IMR-90 (cell line): Measurements from ENCODE around the gene SLC6A20. TPM values are rescaled to one million over a fixed set of nuclear protein-coding genes. Genes with fewer than 3 reads are reported as not detected.

Experiments
- ATAC-seq: fragments of 200-7000 bp; cut with Tn5 transposase; 2 replicates; pipeline ENCODE4 v1.9.1; 2020; ENCODE audit warnings: low read depth, mild to moderate bottlenecking, moderate library complexity
- BruUV-seq: library from RNA; stranded (reverse); fragments of 400-500 nt; replicated peaks from 2 replicates; lab custom pipeline; 2021; lab: Mats Ljungman, UMichigan
- CTCF ChIA-PET: fragments of 300-600 bp; formaldehyde crosslinking; extraction: SDS; loops from one replicate; lab custom pipeline; 2021; ENCODE audit warnings: antibody characterized with exemption; lab: Yijun Ruan, JAX
- POLR2A ChIA-PET: fragments of 300-600 bp; sonication (Branson Sonifier 250); formaldehyde crosslinking; loops from one replicate; lab custom pipeline; 2022; ENCODE audit warnings: antibody characterized with exemption; ENCODE audit not compliant: unreplicated experiment; lab: Charles Lee
- DNase-seq: peaks from one replicate; pipeline ENCODE4 v3.0.0; 2013
- H2AFZ ChIP-seq: replicated peaks from 2 replicates; pipeline ENCODE3; 2013; ENCODE audit warnings: low read length, mild to moderate bottlenecking; ENCODE audit not compliant: poor library complexity
- H2AK5ac ChIP-seq: 2 replicates; pipeline ENCODE4 v1.6.1; 2013; ENCODE audit warnings: low read depth, low read length, inconsistent platforms
- H2AK9ac ChIP-seq: replicated peaks from 2 replicates; pipeline ENCODE3; 2013; ENCODE audit warnings: mild to moderate bottlenecking, low read depth, low read length, moderate library complexity; ENCODE audit not compliant: poor library complexity
- H2BK120ac ChIP-seq: 2 replicates; pipeline ENCODE4 v1.6.1; 2013; ENCODE audit warnings: low read depth, low read length, inconsistent platforms
- H2BK15ac ChIP-seq: 3 replicates; pipeline ENCODE4 v1.6.1; 2013; ENCODE audit warnings: low read depth, low read length, inconsistent platforms
- H2BK20ac ChIP-seq: 2 replicates; pipeline ENCODE4 v1.6.1; 2013; ENCODE audit warnings: low read depth, mild to moderate bottlenecking, inconsistent platforms, low read length, moderate library complexity
- H2BK5ac ChIP-seq: 2 replicates; pipeline ENCODE4 v1.6.1; 2013; ENCODE audit warnings: mild to moderate bottlenecking, low read depth, low read length, inconsistent platforms; ENCODE audit not compliant: poor library complexity, severe bottlenecking
- H3K14ac ChIP-seq: replicated peaks from 2 replicates; pipeline ENCODE4 v1.6.1; 2013; ENCODE audit warnings: low read depth, low read length, inconsistent platforms
- H3K18ac ChIP-seq: 2 replicates; pipeline ENCODE4 v1.6.1; 2013; ENCODE audit warnings: low read depth, low read length, control low read depth
- H3K23ac ChIP-seq: 2 replicates; pipeline ENCODE4 v1.6.1; 2013; ENCODE audit warnings: low read depth, low read length, inconsistent platforms
- H3K27ac ChIP-seq: 2 replicates; pipeline ENCODE4 v1.5.1; 2013; ENCODE audit warnings: mild to moderate bottlenecking, control low read depth, low read length; ENCODE audit not compliant: insufficient read depth
- H3K27me3 ChIP-seq: 2 replicates; pipeline ENCODE4 v1.6.1; 2013; ENCODE audit warnings: low read length; ENCODE audit not compliant: control insufficient read depth, insufficient read depth
- H3K36me3 ChIP-seq: 2 replicates; pipeline ENCODE4 v1.6.1; 2013; ENCODE audit warnings: low read length, mixed read lengths; ENCODE audit not compliant: control insufficient read depth, insufficient read depth
- H3K4ac ChIP-seq: 2 replicates; pipeline ENCODE4 v1.6.1; 2013; ENCODE audit warnings: low read depth, low read length, inconsistent platforms
- H3K4me1 ChIP-seq: 2 replicates; pipeline ENCODE4 v1.6.1; 2013; ENCODE audit warnings: low read length, mixed read lengths; ENCODE audit not compliant: control insufficient read depth, insufficient read depth
- H3K4me2 ChIP-seq: 2 replicates; pipeline ENCODE4 v1.6.1; 2013; ENCODE audit warnings: low read depth, mild to moderate bottlenecking, control low read depth, low read length, moderate library complexity
- H3K4me3 ChIP-seq: 2 replicates; pipeline ENCODE4 v1.5.1; 2013; ENCODE audit warnings: low read depth, mild to moderate bottlenecking, control low read depth, low read length, moderate library complexity; ENCODE audit not compliant: insufficient read depth
- H3K56ac ChIP-seq: 2 replicates; pipeline ENCODE4 v1.6.1; 2013; ENCODE audit warnings: low read length, inconsistent platforms; ENCODE audit not compliant: insufficient read depth; ENCODE audit errors: extremely low read depth
- H3K79me1 ChIP-seq, 2 experiments: 2 replicates each; pipeline ENCODE4 v1.6.1; 2013; ENCODE audit warnings: low read length in 2 of 2, inconsistent platforms in 1 of 2, low read depth in 1 of 2
- H3K9ac ChIP-seq: 2 replicates; pipeline ENCODE4 v1.6.1; 2013; ENCODE audit warnings: low read depth, low read length, control low read depth
- H3K9me1 ChIP-seq: 2 replicates; pipeline ENCODE4 v1.6.1; 2013; ENCODE audit warnings: low read length, inconsistent platforms; ENCODE audit not compliant: insufficient read depth
- H3K9me3 ChIP-seq: 2 replicates; pipeline ENCODE4 v1.6.1; 2013; ENCODE audit warnings: low read length; ENCODE audit not compliant: control insufficient read depth, insufficient read depth
- H4K20me1 ChIP-seq: 2 replicates; pipeline ENCODE4 v1.6.1; 2013; ENCODE audit warnings: low read length, inconsistent platforms; ENCODE audit not compliant: insufficient read depth
- H4K5ac ChIP-seq: 2 replicates; pipeline ENCODE4 v1.6.1; 2013; ENCODE audit warnings: mild to moderate bottlenecking, low read depth, low read length, control low read depth
- H4K8ac ChIP-seq, 2 experiments: 2 replicates each; pipeline ENCODE4 v1.6.1; 2013; ENCODE audit warnings: low read depth in 2 of 2, low read length in 2 of 2, control low read depth in 1 of 2, inconsistent platforms in 1 of 2
- H4K91ac ChIP-seq: 2 replicates; pipeline ENCODE4 v1.6.1; 2013; ENCODE audit warnings: low read depth, low read length, inconsistent platforms; ENCODE audit not compliant: insufficient read depth
- BHLHE40 ChIP-seq: fragments of 150-350 bp; IDR thresholded peaks from 2 replicates; pipeline ENCODE4 v1.6.1; 2016; ENCODE audit warnings: mild to moderate bottlenecking, low read depth, low read length
- CEBPB ChIP-seq: IDR thresholded peaks from 2 replicates; pipeline ENCODE4 v1.6.1; 2012; ENCODE audit warnings: low read depth, low read length, improper control_type of control experiment
- CHD1 ChIP-seq: IDR thresholded peaks from 2 replicates; pipeline ENCODE4 v1.6.1; 2012; ENCODE audit warnings: low read depth, low read length, improper control_type of control experiment
- ELK1 ChIP-seq: fragments of 150-350 bp; IDR thresholded peaks from 2 replicates; pipeline ENCODE4 v1.6.1; 2016; ENCODE audit warnings: low read depth, mild to moderate bottlenecking, low read length, moderate library complexity, borderline replicate concordance
- FOS ChIP-seq: fragments of 150-350 bp; IDR thresholded peaks from 2 replicates; pipeline ENCODE4 v1.6.1; 2016; ENCODE audit warnings: low read depth, low read length
- MAFK ChIP-seq: IDR thresholded peaks from 2 replicates; pipeline ENCODE4 v1.6.1; 2012; ENCODE audit warnings: low read depth, low read length, improper control_type of control experiment
- MAZ ChIP-seq: IDR thresholded peaks from 2 replicates; pipeline ENCODE4 v1.6.1; 2012; ENCODE audit warnings: low read depth, mild to moderate bottlenecking, low read length, improper control_type of control experiment, moderate library complexity, borderline replicate concordance
- MXI1 ChIP-seq: IDR thresholded peaks from 2 replicates; pipeline ENCODE4 v1.6.1; 2012; ENCODE audit warnings: low read depth, mild to moderate bottlenecking, low read length, moderate library complexity, borderline replicate concordance
- NFE2L2 ChIP-seq: fragments of 150-350 bp; IDR thresholded peaks from 2 replicates; pipeline ENCODE4 v1.6.1; 2016; ENCODE audit warnings: low read depth, mild to moderate bottlenecking, low read length
- POLR2A ChIP-seq: IDR thresholded peaks from 2 replicates; pipeline ENCODE4 v1.6.1; 2012; ENCODE audit warnings: mild to moderate bottlenecking, low read depth, low read length
- RAD21 ChIP-seq: IDR thresholded peaks from 2 replicates; pipeline ENCODE4 v1.6.1; 2012; ENCODE audit warnings: low read length, improper control_type of control experiment
- RCOR1 ChIP-seq: IDR thresholded peaks from 2 replicates; pipeline ENCODE4 v1.6.1; 2012; ENCODE audit warnings: mild to moderate bottlenecking, low read length, improper control_type of control experiment; ENCODE audit not compliant: insufficient replicate concordance
- RFX5 ChIP-seq: IDR thresholded peaks from 2 replicates; pipeline ENCODE4 v1.8.0; 2012; ENCODE audit warnings: low read depth, mild to moderate bottlenecking, low read length, moderate library complexity
- SMC3 ChIP-seq: fragments of 150-350 bp; IDR thresholded peaks from 2 replicates; pipeline ENCODE4 v1.6.1; 2016; ENCODE audit warnings: low read depth, mild to moderate bottlenecking, antibody characterized with exemption, low read length, moderate library complexity
- USF2 ChIP-seq: fragments of 150-350 bp; IDR thresholded peaks from 2 replicates; pipeline ENCODE4 v1.6.1; 2017; ENCODE audit warnings: mild to moderate bottlenecking, antibody characterized with exemption, low read length, low read depth
- WGBS, 2 experiments: methylation state at CpG; one replicate each; pipeline versions ENCODE4 v1.1.5 to v1.1.7; 2013; ENCODE audit warnings: missing lambda C conversion rate in 2 of 2; ENCODE audit not compliant: insufficient read length in 1 of 2; ENCODE audit errors: extremely low coverage in 2 of 2; 5-methylcytosine and 5-hydroxymethylcytosine counted together
- dilution Hi-C: fragments of 300-500 bp; cut with HindIII; formaldehyde crosslinking; loops from one replicate; pipeline ENCODE4 v1.14.3; 2018; ENCODE audit warnings: low sequenced_read_pairs; ENCODE audit not compliant: unreplicated experiment
- in situ Hi-C: fragments of 300-500 bp; cut with MboI; formaldehyde crosslinking; loops from 3 replicates; pipeline ENCODE4 v1.14.3; 2019; ENCODE audit warnings: low sequenced_read_pairs, inconsistent platforms, mixed read lengths
- intact Hi-C: fragments of 100-400 bp; cut with micrococcal nuclease; formaldehyde crosslinking; loops from 2 replicates; pipeline ENCODE4 v1.10.0; 2022
- polyA plus RNA-seq, 3 experiments: library from polyadenylated mRNA; depleted of rRNA; stranded (reverse); fragments of >200 nt; gene quantifications; 2 replicates each; pipeline ENCODE4 v1.2.3, GENCODE V29; 2012; ENCODE audit warnings: low replicate concordance in 1 of 3
- total RNA-seq: library from RNA; depleted of rRNA; stranded (reverse); fragments of >200 nt; gene quantifications from 2 replicates; pipeline ENCODE4 v1.2.3, GENCODE V29; 2012
- TF ChIP-seq, protein P1 (sequence below): conservative IDR thresholded peaks from 2 replicates; pipeline ENCODE4 v1.5.1; 2012; ENCODE audit warnings: mild to moderate bottlenecking, low read depth, low read length, improper control_type of control experiment

SLC6A20 gene
- total and polyA plus RNA-seq, 2 of the 4 experiments (the other 2 are of a cell fraction): not detected

DNA sequence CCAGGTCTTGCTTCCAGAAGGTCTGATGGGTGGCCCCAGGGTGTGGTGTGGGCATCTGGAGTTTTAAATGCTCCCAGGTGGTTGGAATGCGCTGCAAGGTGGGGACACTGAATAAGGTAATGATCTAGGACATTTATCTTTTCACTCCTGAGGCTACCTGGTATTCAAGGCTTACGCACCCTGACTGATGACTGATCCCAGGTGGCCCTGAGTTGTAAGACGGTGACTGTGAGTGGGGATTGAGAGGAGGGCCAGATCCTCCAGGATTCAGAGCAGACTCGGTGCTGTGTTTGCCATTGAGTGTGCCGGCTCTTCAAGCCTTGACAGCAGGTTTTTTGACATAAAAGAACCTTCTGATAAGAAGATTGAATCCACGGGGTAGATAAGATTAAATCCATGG is 40.3 kb downstream of the SLC6A20 start:
- no peak overlapping the region for H2AK5ac ChIP-seq
- no peaks in the 10 kb centered on the region for H3K4me1 ChIP-seq
- no peak overlapping the region for H3K27ac ChIP-seq
- ATAC-seq (no peak), DNase-seq (no peak)
- H3K14ac ChIP-seq: no peak overlapping the region
- in situ Hi-C loops: no loop called here
- H4K20me1 ChIP-seq: no peaks in the 10 kb centered on the region
- H2AK9ac ChIP-seq: no peak overlapping the region
- no TSS peak for BruUV-seq
- H4K8ac ChIP-seq: no peak overlapping the region
- no peak overlapping the region for H2BK5ac ChIP-seq
- intact Hi-C loops: no loop called here
- peaks cover 3% of the 10 kb centered on the region; the same call in 1 of the 2 replicates for H3K9me1 ChIP-seq
- H3K27me3 ChIP-seq: peaks cover 11% of the 10 kb centered on the region
- no peak overlapping the region for H2BK15ac ChIP-seq
- no peak overlapping the region for H3K4me3 ChIP-seq
- no peaks in the 10 kb centered on the region for H3K79me1 ChIP-seq
- no peaks in the 10 kb centered on the region for H3K36me3 ChIP-seq
- no peak overlapping the region for H3K18ac ChIP-seq
- no peak overlapping the region for H3K4ac ChIP-seq
- 88% methylated on average over 4 of the region's 6 CpGs; no CpG with 5 or more reads in 1 of the 2 experiments for WGBS, 2 experiments
- H4K5ac ChIP-seq: no peak overlapping the region
- no peak overlapping the region for H3K56ac ChIP-seq
- no peak overlapping the region for H2BK120ac ChIP-seq
- H2AFZ ChIP-seq: no peak overlapping the region
- no peak overlapping the region for H3K9ac ChIP-seq
- H3K23ac ChIP-seq: no peak overlapping the region
- dilution Hi-C loops: no loop called here
- ChIA-PET CTCF (no interaction called here), POLR2A (no interaction called here)
- TF ChIP-seq SMC3 (no peak), USF2 (no peak), MAFK (no peak), RFX5 (no peak), BHLHE40 (no peak), POLR2A (no peak), RCOR1 (no peak), MAZ (no peak), MXI1 (no peak), RAD21 (no peak), NFE2L2 (no peak), FOS (no peak), ELK1 (no peak), CEBPB (no peak), CHD1 (no peak)
- TF ChIP-seq, protein P1, sequence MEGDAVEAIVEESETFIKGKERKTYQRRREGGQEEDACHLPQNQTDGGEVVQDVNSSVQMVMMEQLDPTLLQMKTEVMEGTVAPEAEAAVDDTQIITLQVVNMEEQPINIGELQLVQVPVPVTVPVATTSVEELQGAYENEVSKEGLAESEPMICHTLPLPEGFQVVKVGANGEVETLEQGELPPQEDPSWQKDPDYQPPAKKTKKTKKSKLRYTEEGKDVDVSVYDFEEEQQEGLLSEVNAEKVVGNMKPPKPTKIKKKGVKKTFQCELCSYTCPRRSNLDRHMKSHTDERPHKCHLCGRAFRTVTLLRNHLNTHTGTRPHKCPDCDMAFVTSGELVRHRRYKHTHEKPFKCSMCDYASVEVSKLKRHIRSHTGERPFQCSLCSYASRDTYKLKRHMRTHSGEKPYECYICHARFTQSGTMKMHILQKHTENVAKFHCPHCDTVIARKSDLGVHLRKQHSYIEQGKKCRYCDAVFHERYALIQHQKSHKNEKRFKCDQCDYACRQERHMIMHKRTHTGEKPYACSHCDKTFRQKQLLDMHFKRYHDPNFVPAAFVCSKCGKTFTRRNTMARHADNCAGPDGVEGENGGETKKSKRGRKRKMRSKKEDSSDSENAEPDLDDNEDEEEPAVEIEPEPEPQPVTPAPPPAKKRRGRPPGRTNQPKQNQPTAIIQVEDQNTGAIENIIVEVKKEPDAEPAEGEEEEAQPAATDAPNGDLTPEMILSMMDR: no peak
- no peak overlapping the region for H3K4me2 ChIP-seq
- no peak overlapping the region for H2BK20ac ChIP-seq
- no peaks in the 10 kb centered on the region for H3K9me3 ChIP-seq
- no peak overlapping the region for H4K91ac ChIP-seq
